Epidermal melanocyte (primary cell): ENCODE results near the gene LAMA3.

Experiments
- DNase-seq: peaks from one replicate; pipeline ENCODE4 v3.0.0; 2011; ENCODE audit warnings: low spot score; ENCODE audit not compliant: insufficient read length

The LAMA3 gene

GRCh38 chr18:23992089-23992940, 303.1 kb downstream of the LAMA3 start:
- no peak for DNase-seq

- DNase-seq = no peak
Measured at GRCh38 chr18:23992941-23993280, 303.7 kb downstream of the LAMA3 start.

GRCh38 chr18:23994361-23994902, 305.2 kb downstream of the LAMA3 start:
- DNase-seq = no peak

- DNase-seq = no peak
Measured at GRCh38 chr18:23995180-23995579, 305.9 kb downstream of the LAMA3 start.

- DNase-seq = no peak
Measured at GRCh38 chr18:23998018-23998417, 308.8 kb downstream of the LAMA3 start.

GRCh38 chr18:23998820-23999219, 309.6 kb downstream of the LAMA3 start:
- no peak for DNase-seq

GRCh38 chr18:24000613-24001490, 311.6 kb downstream of the LAMA3 start:
- no peak for DNase-seq

- DNase-seq = no peak
Measured at GRCh38 chr18:24002479-24002878, 313.2 kb downstream of the LAMA3 start.

- DNase-seq = no peak
Measured at GRCh38 chr18:24003288-24003687, 314.0 kb downstream of the LAMA3 start.

GRCh38 chr18:24003903-24004640, 314.8 kb downstream of the LAMA3 start:
- no peak for DNase-seq
